Nephron (organoid): Measurements from ENCODE around the gene MCF2L.

Experiments
- H3K27ac Mint-ChIP-seq, 3 experiments: 2 replicates each; pipeline ENCODE4 v1.8.0; 2020; ENCODE audit warnings: mixed read lengths in 3 of 3, mild to moderate bottlenecking in 2 of 3, moderate library complexity in 1 of 3
- H3K27me3 Mint-ChIP-seq: 2 replicates; pipeline ENCODE4 v1.8.0; 2021; ENCODE audit warnings: low read depth, mild to moderate bottlenecking, moderate library complexity, mixed read lengths
- H3K36me3 Mint-ChIP-seq: 2 replicates; pipeline ENCODE4 v1.8.0; 2020; ENCODE audit warnings: low read depth, mixed read lengths
- H3K4me1 Mint-ChIP-seq: 2 replicates; pipeline ENCODE4 v1.8.0; 2020; ENCODE audit warnings: mixed read lengths
- H3K4me3 Mint-ChIP-seq, 3 experiments: 2 replicates each; pipeline ENCODE4 v1.8.0; 2020; ENCODE audit warnings: mild to moderate bottlenecking in 3 of 3, mixed read lengths in 3 of 3, moderate library complexity in 2 of 3
- H3K9me3 Mint-ChIP-seq: 2 replicates; pipeline ENCODE4 v1.8.0; 2020; ENCODE audit warnings: mixed read lengths
- TF ChIP-seq, protein P1 (sequence below), 3 experiments: fragments of 200-600 bp; sonication (generic); IDR thresholded peaks; one replicate each; pipeline ENCODE4 v1.5.0; 2021; ENCODE audit warnings: antibody characterized with exemption in 3 of 3; ENCODE audit not compliant: unreplicated experiment in 3 of 3

The MCF2L gene

DNA sequence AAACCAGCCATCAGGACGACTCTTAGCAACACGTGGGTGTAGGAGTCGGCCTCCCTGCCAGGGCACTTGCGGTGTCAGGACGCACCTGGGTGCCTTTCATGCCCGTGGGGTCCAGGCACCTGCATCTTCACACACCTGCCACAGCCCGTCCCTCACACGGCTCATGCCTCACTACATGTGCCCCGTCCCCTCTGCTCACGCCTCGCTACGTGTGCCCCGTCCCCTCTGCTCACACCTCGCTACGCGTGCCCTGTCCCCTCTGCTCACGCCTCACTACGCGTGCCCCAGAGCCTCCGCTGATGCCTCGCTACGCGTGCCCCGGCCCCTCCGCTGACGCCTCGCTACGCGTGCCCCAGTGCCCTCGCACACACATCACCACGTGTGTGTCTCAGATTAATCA, 78.6 kb downstream of the MCF2L start:
- no peak overlapping the region for H3K27ac Mint-ChIP-seq

DNA sequence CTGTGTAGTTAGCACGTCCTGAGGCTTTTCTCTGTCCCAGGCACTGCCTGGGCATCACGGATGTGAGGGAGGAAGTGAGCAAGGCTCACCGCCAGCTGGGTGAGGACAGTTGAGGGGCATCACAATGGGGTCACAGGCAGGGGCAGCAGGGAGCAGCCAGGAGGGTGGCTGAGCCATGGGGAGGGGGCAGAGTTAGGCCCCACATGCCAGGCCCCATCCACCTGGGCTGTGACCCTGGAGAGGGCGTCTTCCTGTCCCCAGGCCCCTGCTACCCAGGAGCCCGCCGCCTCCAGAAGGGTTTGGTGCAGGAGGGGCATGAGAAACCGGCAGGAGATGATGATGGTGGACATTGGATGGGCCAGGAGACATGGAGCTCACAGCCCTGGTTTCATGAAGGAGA, 79.8 kb downstream of the MCF2L start:
- peaks cover 30% of the 10 kb centered on the region for H3K4me1 Mint-ChIP-seq
- no peak overlapping the region for H3K27ac Mint-ChIP-seq
- H3K36me3 Mint-ChIP-seq: peaks cover 30% of the 10 kb centered on the region
- H3K9me3 Mint-ChIP-seq: no peaks in the 10 kb centered on the region
- H3K4me3 Mint-ChIP-seq: no peak overlapping the region
- peaks cover 29% of the 10 kb centered on the region for H3K27me3 Mint-ChIP-seq
- TF ChIP-seq, protein P1, sequence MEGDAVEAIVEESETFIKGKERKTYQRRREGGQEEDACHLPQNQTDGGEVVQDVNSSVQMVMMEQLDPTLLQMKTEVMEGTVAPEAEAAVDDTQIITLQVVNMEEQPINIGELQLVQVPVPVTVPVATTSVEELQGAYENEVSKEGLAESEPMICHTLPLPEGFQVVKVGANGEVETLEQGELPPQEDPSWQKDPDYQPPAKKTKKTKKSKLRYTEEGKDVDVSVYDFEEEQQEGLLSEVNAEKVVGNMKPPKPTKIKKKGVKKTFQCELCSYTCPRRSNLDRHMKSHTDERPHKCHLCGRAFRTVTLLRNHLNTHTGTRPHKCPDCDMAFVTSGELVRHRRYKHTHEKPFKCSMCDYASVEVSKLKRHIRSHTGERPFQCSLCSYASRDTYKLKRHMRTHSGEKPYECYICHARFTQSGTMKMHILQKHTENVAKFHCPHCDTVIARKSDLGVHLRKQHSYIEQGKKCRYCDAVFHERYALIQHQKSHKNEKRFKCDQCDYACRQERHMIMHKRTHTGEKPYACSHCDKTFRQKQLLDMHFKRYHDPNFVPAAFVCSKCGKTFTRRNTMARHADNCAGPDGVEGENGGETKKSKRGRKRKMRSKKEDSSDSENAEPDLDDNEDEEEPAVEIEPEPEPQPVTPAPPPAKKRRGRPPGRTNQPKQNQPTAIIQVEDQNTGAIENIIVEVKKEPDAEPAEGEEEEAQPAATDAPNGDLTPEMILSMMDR (IDR thresholded peaks at IDR 0.05; ENCODE audit: unreplicated experiment in 3 of 3): no peak

More for the DNA sequence above, 78.6 kb downstream of the MCF2L start:
- Mint-ChIP-seq H3K36me3 (peaks cover 27% of the 10 kb centered on the region), H3K27me3 (peaks cover 26% of the 10 kb centered on the region), H3K4me1 (peaks cover 20% of the 10 kb centered on the region), H3K4me3 (no peak overlapping the region), H3K9me3 (no peaks in the 10 kb centered on the region)
- TF ChIP-seq, protein P1 (IDR thresholded peaks at IDR 0.05; ENCODE audit: unreplicated experiment in 3 of 3): no peak

DNA sequence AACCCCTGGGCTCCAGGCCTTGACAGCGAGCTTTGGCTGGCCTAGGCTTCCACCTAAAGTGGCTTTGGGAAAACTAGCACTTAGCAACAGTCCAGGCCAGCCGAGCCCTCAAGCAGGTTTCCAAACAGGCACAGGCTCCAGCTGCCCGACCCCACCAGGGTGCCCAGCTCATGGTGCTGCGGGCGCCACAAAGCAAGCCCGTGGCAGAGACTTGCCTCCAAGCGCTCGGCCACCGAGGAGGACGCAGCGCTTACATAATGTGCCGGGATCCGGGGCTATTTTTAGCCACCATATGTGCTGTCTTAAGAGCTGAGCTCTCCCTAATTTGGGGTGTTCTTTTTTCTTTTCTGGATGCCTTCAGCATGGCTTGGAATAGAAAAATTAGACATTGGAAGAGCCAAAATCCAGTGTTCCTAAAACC, 80.5 kb downstream of the MCF2L start:
- TF ChIP-seq, protein P1 (IDR thresholded peaks at IDR 0.05; ENCODE audit: unreplicated experiment in 3 of 3): no peak
- no peak overlapping the region for H3K27ac Mint-ChIP-seq
- peaks cover 31% of the 10 kb centered on the region for H3K4me1 Mint-ChIP-seq
- no peak overlapping the region for H3K4me3 Mint-ChIP-seq
- H3K36me3 Mint-ChIP-seq: peaks cover 30% of the 10 kb centered on the region
- peaks cover 29% of the 10 kb centered on the region for H3K27me3 Mint-ChIP-seq
- H3K9me3 Mint-ChIP-seq: no peaks in the 10 kb centered on the region

DNA sequence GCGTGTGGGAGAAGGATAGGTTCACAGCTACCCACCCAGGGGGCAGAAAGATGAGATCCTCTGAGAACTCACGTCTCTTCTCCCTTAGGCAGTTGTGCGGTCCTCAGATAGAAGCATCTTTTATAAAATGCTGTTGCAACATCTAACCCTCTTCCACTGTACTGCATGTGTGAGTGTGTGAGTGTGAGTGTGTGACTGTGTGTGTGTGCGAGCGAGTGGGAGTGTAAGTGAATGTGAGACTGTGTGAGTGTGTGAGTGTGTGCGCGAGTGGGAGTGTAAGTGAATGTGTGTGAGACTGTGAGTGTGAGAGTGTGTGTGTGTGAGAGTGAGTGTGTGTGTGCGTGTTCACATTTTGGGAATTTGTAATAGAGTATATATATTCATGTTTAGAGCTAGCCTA, 81.0 kb downstream of the MCF2L start:
- Mint-ChIP-seq H3K27me3 (peaks cover 26% of the 10 kb centered on the region), H3K9me3 (no peaks in the 10 kb centered on the region), H3K4me1 (peaks cover 31% of the 10 kb centered on the region), H3K36me3 (peaks cover 28% of the 10 kb centered on the region), H3K4me3 (peak overlapping the region; percentile 5 to 44 (median 12)), H3K27ac (no peak overlapping the region)
- TF ChIP-seq, protein P1 (IDR thresholded peaks at IDR 0.05; ENCODE audit: unreplicated experiment in 3 of 3): no peak

DNA sequence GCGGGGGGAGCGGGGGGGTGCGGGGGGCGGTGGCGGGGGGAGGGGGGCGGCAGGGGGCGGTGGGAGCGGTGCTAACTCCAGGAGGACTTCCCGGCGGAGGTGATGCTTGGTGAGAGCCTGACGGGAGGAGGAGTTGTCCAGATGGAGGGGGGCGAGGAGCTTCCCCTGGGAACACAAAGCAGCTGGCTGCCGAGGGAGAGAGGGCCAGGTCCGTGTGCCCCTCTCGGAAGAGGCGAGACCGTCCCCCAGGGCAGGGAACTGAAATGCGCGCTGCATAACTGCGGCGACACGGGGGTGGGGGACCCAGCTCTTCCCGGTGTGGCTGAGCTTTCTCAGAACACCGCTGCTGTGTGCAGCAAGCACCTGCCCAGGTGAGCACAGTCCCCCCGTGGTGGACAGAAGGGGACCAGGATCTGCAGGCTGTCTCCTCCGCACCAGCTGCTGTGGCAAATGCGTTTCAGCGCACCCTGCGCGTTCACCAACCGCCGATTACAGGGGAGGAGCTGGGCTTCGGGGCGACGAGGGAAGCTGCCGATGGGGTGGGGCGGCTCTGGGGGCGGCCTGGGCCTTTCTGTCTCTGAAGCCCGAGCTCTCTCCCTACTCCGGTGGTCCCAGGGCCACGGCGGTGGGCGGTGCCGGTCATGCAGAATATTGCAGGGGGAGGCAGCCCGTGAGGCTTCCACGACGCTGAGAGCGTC, 81.9 kb downstream of the MCF2L start:
- Mint-ChIP-seq H3K27ac (no peak overlapping the region), H3K36me3 (peaks cover 22% of the 10 kb centered on the region), H3K27me3 (peaks cover 20% of the 10 kb centered on the region), H3K9me3 (no peaks in the 10 kb centered on the region), H3K4me1 (peaks cover 38% of the 10 kb centered on the region), H3K4me3 (no peak overlapping the region)
- TF ChIP-seq, protein P1 (IDR thresholded peaks at IDR 0.05; ENCODE audit: unreplicated experiment in 3 of 3): no peak

DNA sequence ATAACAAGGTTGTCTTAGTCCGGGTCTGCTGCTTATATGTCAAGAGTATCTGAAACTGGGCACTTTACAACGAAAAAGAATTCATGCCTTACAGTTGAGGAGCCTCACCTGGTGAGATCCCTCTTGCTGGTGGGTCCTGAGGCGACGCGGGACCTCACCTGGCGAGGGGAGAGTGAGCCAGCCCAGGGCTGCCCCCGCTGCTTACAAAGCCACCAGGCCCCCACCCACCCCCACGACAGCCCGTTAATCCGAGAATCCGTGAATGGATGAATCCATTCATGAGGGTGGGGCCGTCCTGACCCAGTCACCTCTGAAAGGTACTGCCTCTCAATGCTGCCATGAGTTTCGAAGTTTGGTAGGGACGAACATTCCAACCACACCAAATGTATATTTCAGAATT, 82.6 kb downstream of the MCF2L start:
- TF ChIP-seq, protein P1 (IDR thresholded peaks at IDR 0.05; ENCODE audit: unreplicated experiment in 3 of 3): no peak
- Mint-ChIP-seq H3K27ac (no peak overlapping the region), H3K27me3 (peaks cover 20% of the 10 kb centered on the region), H3K4me1 (peaks cover 38% of the 10 kb centered on the region), H3K36me3 (peaks cover 15% of the 10 kb centered on the region), H3K4me3 (no peak overlapping the region), H3K9me3 (no peaks in the 10 kb centered on the region)
